HG02870 (cell line): ENCODE results near the gene EDN3.
"Not testable (repeated sequence)": the region's sequence is repeated elsewhere in the genome, so short reads cannot be mapped to it uniquely, and the experiment has no call there.

ENCODE experiments used
- ATAC-seq: cut with Tn5 transposase; IDR thresholded peaks from one replicate; pipeline ENCODE4 v1.9.1; 2021; ENCODE audit warnings: mild to moderate bottlenecking, moderate library complexity; ENCODE audit not compliant: unreplicated experiment

EDN3 gene

GRCh38 chr20:59334651-59335300 lies 34.4 kb downstream of the EDN3 start:
- ATAC-seq: no peak

GRCh38 chr20:59335377-59335776 lies 35.0 kb downstream of the EDN3 start:
- no peak for ATAC-seq

- no peak for ATAC-seq
Measured at GRCh38 chr20:59336540-59336939, 36.1 kb downstream of the EDN3 start.

DNA sequence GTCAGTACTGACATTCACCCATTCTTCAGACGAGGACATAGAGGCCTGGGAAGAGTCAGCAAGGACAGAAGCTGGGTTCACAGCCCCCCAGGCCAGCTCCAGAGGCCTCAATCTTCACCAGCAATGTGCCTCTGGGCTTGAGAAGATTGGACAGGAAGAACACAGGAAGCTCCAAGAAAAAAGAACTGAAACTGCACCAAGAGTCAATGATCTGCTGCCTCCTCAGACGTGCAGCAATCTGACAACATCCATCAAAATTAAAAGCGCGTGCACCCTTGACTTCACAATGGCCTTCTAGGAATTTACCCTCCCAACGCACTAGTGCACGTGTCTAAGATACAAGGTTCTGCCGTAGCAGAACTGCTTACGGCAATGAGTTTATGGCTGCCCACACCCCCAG lies 38.0 kb downstream of the EDN3 start:
- ATAC-seq: not testable (repeated sequence)

DNA sequence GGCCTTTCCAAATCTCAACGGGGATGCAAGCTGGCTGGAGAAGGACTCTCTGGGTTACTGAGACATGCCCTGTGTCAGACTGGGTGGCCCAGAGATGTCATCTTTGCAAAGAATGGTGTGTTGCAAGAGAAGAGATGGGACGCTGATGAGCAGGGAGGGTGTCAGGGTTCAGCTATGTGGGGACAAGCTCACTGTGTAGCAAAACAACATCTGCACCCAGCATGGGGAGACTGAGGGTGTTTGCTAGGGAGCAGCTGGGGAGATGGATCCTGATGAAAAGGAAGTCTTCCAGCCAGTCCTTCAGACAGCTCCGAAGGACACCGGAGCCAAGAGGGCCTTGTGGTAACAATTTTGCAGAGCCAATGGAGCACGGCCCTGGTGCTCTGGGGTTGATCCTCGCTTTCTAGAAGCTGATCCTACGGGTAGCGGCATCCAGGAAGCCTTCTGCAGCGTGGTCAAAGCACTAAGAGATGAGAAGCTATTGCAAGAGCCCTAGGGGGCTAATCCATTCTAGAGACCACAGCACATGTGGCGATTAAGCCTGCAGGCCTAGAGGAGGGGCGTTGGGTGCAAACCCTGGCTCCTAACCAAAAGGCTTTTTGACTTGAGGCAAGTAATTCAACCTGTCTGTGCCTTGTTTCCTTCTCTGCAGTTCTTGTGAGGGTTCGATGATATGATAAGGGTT lies 39.9 kb downstream of the EDN3 start:
- ATAC-seq: no peak

DNA sequence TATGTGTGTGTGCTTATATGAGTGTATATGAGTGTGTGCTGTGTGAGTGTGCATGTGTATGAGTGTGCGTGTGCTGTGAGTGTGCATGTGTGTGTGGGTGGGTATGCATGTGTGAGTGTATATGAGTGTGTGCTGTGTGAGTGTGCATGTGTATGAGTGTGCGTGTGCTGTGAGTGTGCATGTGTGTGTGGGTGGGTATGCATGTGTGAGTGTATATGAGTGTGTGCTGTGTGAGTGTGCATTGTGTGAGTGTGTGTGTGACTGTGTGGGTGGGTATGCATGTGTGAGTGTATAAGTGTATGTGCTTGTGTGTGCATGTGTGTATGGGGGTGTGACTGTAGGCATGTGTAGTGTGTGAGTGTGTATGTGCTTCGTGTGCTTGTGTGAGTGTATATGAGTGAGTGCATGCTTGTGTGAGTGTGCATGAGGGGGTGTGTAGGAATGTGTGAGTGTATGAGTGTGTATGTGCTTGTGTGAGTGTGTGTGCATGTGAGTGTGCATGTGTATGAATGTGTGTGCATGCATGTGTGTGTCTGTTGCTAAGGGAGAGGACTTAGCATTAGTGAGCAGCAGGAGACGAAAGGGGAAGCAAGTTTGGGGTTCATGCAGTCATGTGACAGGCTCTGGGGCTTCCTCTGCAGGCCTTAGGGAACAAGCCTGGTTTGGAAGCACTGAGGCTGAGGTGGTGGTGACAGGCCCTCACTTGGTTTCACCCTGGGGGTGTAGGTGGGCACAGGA lies 41.0 kb downstream of the EDN3 start:
- not testable (repeated sequence) for ATAC-seq

- no peak for ATAC-seq
Measured at GRCh38 chr20:59342023-59342957, 41.9 kb downstream of the EDN3 start.

DNA sequence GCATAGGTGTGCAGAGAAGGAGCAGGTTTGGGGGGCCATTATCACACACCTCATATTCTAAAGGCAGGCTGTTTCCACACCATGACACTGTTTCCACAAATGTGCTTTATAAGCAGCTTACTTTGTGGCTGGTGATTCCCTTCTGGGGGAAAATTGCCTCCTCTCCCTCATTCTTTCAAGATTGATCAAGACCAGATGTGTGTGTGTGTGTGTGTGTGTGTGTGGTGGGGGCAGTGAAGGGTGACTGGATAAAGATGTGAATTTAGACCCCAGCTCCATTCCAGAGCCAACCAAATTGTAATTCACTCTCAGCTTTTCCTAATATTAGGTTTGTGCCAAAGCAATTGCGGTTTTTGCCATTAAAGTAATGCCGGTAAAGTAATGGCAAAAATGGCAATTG lies 45.6 kb downstream of the EDN3 start:
- ATAC-seq: no peak

GRCh38 chr20:59349277-59349676 lies 48.9 kb downstream of the EDN3 start:
- no peak for ATAC-seq

DNA sequence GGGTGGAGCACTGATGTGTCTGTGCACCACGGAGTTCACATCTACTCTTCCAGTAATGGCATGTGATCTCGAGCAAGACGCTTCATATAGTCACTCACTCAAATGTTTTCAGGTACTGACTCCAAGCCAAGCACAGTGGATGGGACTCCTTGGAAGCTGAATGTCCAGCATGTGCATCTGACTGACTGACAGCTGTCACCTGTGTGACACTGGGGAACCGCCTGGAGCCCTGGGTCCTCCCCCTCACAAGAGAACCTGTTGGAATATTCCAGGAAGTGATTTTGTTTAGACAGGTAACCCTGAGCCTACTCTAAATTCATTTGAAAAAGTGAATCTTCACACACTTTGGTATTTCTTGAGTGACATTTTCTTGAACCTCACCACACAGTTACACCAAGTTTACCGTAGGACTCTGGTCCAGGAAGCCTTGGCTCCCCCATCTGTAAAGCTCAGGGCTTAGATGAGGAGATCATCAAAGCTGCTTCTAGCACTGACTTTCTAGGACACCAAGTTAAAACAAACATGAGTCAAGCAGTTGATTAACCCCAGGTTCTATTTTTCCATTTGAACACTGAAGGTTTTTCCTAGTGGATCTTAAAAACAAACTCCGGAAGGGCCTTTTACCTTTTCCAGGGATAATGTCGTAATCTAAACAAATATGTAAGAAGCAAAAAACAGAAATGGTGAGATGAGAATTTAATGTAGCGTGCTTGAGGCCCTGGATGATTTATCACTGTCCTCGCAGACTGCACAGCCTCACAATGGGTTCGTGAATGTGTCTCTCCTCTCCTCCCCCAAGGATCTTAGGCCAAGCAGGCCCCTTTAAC lies 50.1 kb downstream of the EDN3 start:
- no peak for ATAC-seq

GRCh38 chr20:59351157-59352040 lies 51.0 kb downstream of the EDN3 start:
- no peak for ATAC-seq

GRCh38 chr20:59352541-59352940 lies 52.1 kb downstream of the EDN3 start:
- no peak for ATAC-seq

DNA sequence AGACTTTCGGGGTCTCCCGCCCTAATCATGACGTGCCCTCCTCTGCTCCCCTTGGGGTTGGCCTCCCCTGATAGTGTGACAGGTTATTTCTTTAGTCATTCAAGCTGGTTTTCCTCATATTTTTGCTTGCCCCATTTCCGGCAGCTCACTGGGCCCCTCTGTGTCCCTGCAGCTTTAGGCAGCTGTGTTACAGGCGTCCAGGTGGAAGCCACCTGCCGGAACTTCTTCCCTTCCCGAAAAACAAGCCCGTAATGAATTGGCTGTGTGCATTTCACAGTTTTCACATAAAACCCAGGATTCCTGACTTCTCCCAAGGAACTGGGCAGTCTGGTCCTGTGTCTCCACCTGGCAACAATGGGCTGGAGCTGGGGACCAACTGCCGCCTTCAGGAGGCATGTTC lies 52.6 kb downstream of the EDN3 start:
- ATAC-seq: no peak

GRCh38 chr20:59354460-59354859 lies 54.0 kb downstream of the EDN3 start:
- ATAC-seq: no peak

DNA sequence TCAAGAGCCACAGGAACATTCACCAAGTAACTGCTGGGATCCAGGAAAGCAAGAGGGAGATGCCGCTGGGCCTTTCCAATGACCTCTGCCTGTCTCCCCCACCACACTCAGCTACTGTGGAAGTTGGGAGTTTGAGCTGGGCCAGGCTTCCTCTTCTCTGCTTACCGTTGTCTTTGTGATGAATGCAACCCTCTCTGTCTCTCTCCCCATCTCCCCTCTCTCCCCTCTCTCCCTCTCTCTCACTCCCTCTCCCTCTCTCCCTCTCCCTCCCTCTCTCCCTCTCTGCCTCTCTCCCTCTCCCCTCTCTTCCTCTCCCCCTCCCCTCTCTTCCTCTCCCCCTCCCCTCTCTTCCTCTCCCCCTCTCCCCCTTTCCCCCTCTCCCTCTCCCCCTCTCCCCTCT lies 54.8 kb downstream of the EDN3 start:
- ATAC-seq: no peak

DNA sequence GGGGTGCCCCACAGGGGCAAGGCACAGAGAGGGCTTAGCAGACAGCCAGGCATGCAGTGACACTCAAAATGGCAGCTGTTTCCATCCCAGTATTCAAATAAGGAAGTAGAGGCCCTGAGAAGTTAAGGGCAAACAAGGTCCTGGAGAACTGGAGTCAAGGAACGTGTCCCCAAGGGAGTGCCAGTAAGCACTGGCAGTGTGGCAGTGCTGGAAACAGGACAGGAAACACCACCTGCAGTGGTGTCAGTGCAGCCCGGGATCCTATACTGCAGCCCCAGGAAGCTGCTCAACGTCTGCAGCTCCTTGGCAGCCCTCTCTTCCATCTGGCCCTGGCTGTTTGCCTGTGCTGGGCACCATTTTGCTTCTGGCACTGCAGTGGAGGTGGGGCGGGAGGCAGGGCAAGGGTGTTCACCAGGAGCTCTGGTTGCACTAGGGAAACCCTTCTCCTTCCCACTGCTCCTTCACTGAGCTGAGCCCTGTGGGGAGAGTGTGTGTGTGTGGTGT lies 56.3 kb downstream of the EDN3 start:
- no peak for ATAC-seq

- not testable (repeated sequence) for ATAC-seq
Measured at GRCh38 chr20:59358793-59359192, 58.4 kb downstream of the EDN3 start.

- no peak for ATAC-seq
Measured at GRCh38 chr20:59359906-59360725, 59.7 kb downstream of the EDN3 start.
